Measurements from ENCODE around the gene CYP2S1. TPM values are rescaled to one million over a fixed set of nuclear protein-coding genes. Genes with fewer than 3 reads are reported as not detected.

Gene CYP2S1
- polyA plus RNA-seq (not detected in 2 replicates), polyA minus RNA-seq (not detected in 2 replicates)

- Histone ChIP-seq H3K27ac (ENCODE audit: low read length) (no peak within 1 kb of the TSS), H3F3A (ENCODE audit: insufficient read depth, low read length, poor library complexity, severe bottlenecking) (no peaks in the 10 kb centered on the region), H3K9me2 (ENCODE audit: insufficient read depth, low read length) (no peaks in the 10 kb centered on the region), H3K4me2 (ENCODE audit: low read length) (no peak within 1 kb of the TSS), H2AFZ (ENCODE audit: low read depth, low read length) (no peak within 1 kb of the TSS), H4K20me1 (ENCODE audit: insufficient read depth) (no peaks in the 10 kb centered on the region), H3K4me3 (ENCODE audit: low read length) (peak within 1 kb of the TSS; percentile 58), H3K36me3 (ENCODE audit: insufficient read depth, low read length) (no peaks in the 10 kb centered on the region), H3K79me2 (replicated peaks; ENCODE audit: insufficient read depth, low read length) (no peaks in the 10 kb centered on the region), H3K9ac (ENCODE audit: low read length) (peak within 1 kb of the TSS; percentile 5), H3K9me3 (ENCODE audit: low read length) (no peaks in the 10 kb centered on the region), H3K27me3 (ENCODE audit: insufficient read depth, low read depth, low read length) (peaks cover 22% of the 10 kb centered on the region)
- TF ChIP-seq RAD21 (conservative IDR thresholded peaks at IDR 0.05) (no peak), POLR2AphosphoS5 (IDR thresholded peaks at IDR 0.05) (no peak), MXI1 (conservative IDR thresholded peaks at IDR 0.05; ENCODE audit: poor library complexity, severe bottlenecking) (no peak), CTCF (IDR thresholded peaks at IDR 0.05; ENCODE audit: poor library complexity, severe bottlenecking) (no peak), SMC3 (conservative IDR thresholded peaks at IDR 0.05; ENCODE audit: poor library complexity) (no peak), REST (IDR thresholded peaks at IDR 0.05; ENCODE audit: borderline replicate concordance) (no peak), EP300 (conservative IDR thresholded peaks at IDR 0.05; ENCODE audit: poor library complexity, severe bottlenecking) (no peak), EZH2 (IDR thresholded peaks at IDR 0.05; ENCODE audit: borderline replicate concordance, insufficient read depth, low read length, poor library complexity, severe bottlenecking) (no peak), TAF1 (IDR thresholded peaks at IDR 0.05; ENCODE audit: low read depth) (no peak)
Observed at GRCh38 chr19:41192574-41193429, at the start of gene CYP2S1. CYP2S1 (plus strand) TSS chr19:41193219; CDS start chr19:41193265, 46 bp downstream.

- H3K4me2 ChIP-seq (ENCODE audit: low read length) = no peak overlapping the region
- no peaks in the 10 kb centered on the region for H3F3A ChIP-seq (ENCODE audit: insufficient read depth, low read length, poor library complexity, severe bottlenecking)
Observed at GRCh38 chr19:41144403-41144802, 48.6 kb upstream of the CYP2S1 start.

More at GRCh38 chr19:41144403-41144802, 48.6 kb upstream of the CYP2S1 start:
- H3K9me3 ChIP-seq (ENCODE audit: low read length) = no peaks in the 10 kb centered on the region
- no peaks in the 10 kb centered on the region for H4K20me1 ChIP-seq (ENCODE audit: insufficient read depth)
- H3K27me3 ChIP-seq (ENCODE audit: insufficient read depth, low read depth, low read length) = no peaks in the 10 kb centered on the region
- no peak overlapping the region for H2AFZ ChIP-seq (ENCODE audit: low read depth, low read length)
- TF ChIP-seq SMC3 (conservative IDR thresholded peaks at IDR 0.05; ENCODE audit: poor library complexity) = peak; percentile 36
- peak; percentile 40 for TF ChIP-seq CTCF (IDR thresholded peaks at IDR 0.05; ENCODE audit: poor library complexity, severe bottlenecking)
- TF ChIP-seq MXI1 (conservative IDR thresholded peaks at IDR 0.05; ENCODE audit: poor library complexity, severe bottlenecking) = no peak
- TF ChIP-seq TAF1 (IDR thresholded peaks at IDR 0.05; ENCODE audit: low read depth) = no peak
- no peak for TF ChIP-seq REST (IDR thresholded peaks at IDR 0.05; ENCODE audit: borderline replicate concordance)
- peak; percentile 31 for TF ChIP-seq RAD21 (conservative IDR thresholded peaks at IDR 0.05)
- no peak for TF ChIP-seq EP300 (conservative IDR thresholded peaks at IDR 0.05; ENCODE audit: poor library complexity, severe bottlenecking)
- no peak overlapping the region for H3K27ac ChIP-seq (ENCODE audit: low read length)
- H3K9ac ChIP-seq (ENCODE audit: low read length) = no peak overlapping the region
- no peak overlapping the region for H3K4me3 ChIP-seq (ENCODE audit: low read length)
- H3K36me3 ChIP-seq (ENCODE audit: insufficient read depth, low read length) = no peaks in the 10 kb centered on the region
- H3K9me2 ChIP-seq (ENCODE audit: insufficient read depth, low read length) = no peaks in the 10 kb centered on the region
- H3K79me2 ChIP-seq (replicated peaks; ENCODE audit: insufficient read depth, low read length) = no peaks in the 10 kb centered on the region

Data from neural cell (in vitro differentiated cells).